ENCODE data around the gene C16orf89.

C16orf89 gene

GRCh38 chr16:5003828-5004227, 61.9 kb downstream of the C16orf89 start:
- no peak overlapping the region for H3K4me3 ChIP-seq (ENCODE audit: low read depth, low read length)
- DNase-seq (ENCODE audit: low read depth, low spot score), result no peak
- TF ChIP-seq CTCF (IDR thresholded peaks at IDR 0.05; ENCODE audit: low read depth, low read length), result no peak
- in situ Hi-C loops (cut with HindIII; ENCODE audit: low sequenced_read_pairs), result no loop called here

GRCh38 chr16:5003211-5003610, 62.5 kb downstream of the C16orf89 start:
- in situ Hi-C loops (cut with HindIII; ENCODE audit: low sequenced_read_pairs), result no loop called here
- DNase-seq (ENCODE audit: low read depth, low spot score), result no peak
- TF ChIP-seq CTCF (IDR thresholded peaks at IDR 0.05; ENCODE audit: low read depth, low read length), result no peak
- H3K4me3 ChIP-seq (ENCODE audit: low read depth, low read length), result no peak overlapping the region

GRCh38 chr16:5002699-5003143, 63.0 kb downstream of the C16orf89 start:
- TF ChIP-seq CTCF (IDR thresholded peaks at IDR 0.05; ENCODE audit: low read depth, low read length), result no peak
- H3K4me3 ChIP-seq (ENCODE audit: low read depth, low read length), result no peak overlapping the region
- in situ Hi-C loops (cut with HindIII; ENCODE audit: low sequenced_read_pairs), result no loop called here
- no peak for DNase-seq (ENCODE audit: low read depth, low spot score)

- in situ Hi-C loops (cut with HindIII; ENCODE audit: low sequenced_read_pairs), result no loop called here
- DNase-seq (ENCODE audit: low read depth, low spot score), result no peak
These were observed 63.8 kb downstream of the C16orf89 start for GRCh38 chr16:5001986-5002385.

GRCh38 chr16:5001571-5001970, 64.2 kb downstream of the C16orf89 start:
- no peak overlapping the region for H3K4me3 ChIP-seq (ENCODE audit: low read depth, low read length)
- no peak for TF ChIP-seq CTCF (IDR thresholded peaks at IDR 0.05; ENCODE audit: low read depth, low read length)
- in situ Hi-C loops (cut with HindIII; ENCODE audit: low sequenced_read_pairs), result no loop called here
- no peak for DNase-seq (ENCODE audit: low read depth, low spot score)

More at GRCh38 chr16:5001986-5002385, 63.8 kb downstream of the C16orf89 start:
- no peak for TF ChIP-seq CTCF (IDR thresholded peaks at IDR 0.05; ENCODE audit: low read depth, low read length)
- no peak overlapping the region for H3K4me3 ChIP-seq (ENCODE audit: low read depth, low read length)

GRCh38 chr16:5000573-5001001, 65.2 kb downstream of the C16orf89 start:
- in situ Hi-C loops (cut with HindIII; ENCODE audit: low sequenced_read_pairs), result no loop called here
- no peak overlapping the region for H3K4me3 ChIP-seq (ENCODE audit: low read depth, low read length)
- no peak for TF ChIP-seq CTCF (IDR thresholded peaks at IDR 0.05; ENCODE audit: low read depth, low read length)
- DNase-seq (ENCODE audit: low read depth, low spot score), result no peak

All from astrocyte of the spinal cord (primary cell).